A673 (cell line): ENCODE results near the gene CTSA. TPM values are rescaled to one million over a fixed set of nuclear protein-coding genes. Genes with fewer than 3 reads are reported as not detected.
A peak's percentile ranks its signal among the peaks of the same experiment; 100 is the strongest.

ENCODE experiments used
- BruUV-seq: library from RNA; stranded (reverse); fragments of 400-500 nt; replicated peaks from 2 replicates; lab custom pipeline; 2021; lab: Mats Ljungman, UMichigan
- CTCF ChIA-PET: fragments of 300-600 bp; sonication (Branson Sonifier 250); formaldehyde crosslinking; loops from one replicate; lab custom pipeline; 2022; ENCODE audit warnings: antibody characterized with exemption; lab: Charles Lee
- POLR2A ChIA-PET: fragments of 300-600 bp; sonication (Branson Sonifier 250); formaldehyde crosslinking; loops from one replicate; lab custom pipeline; 2022; ENCODE audit warnings: antibody characterized with exemption; ENCODE audit not compliant: low non-redundant PET; lab: Charles Lee
- DNase-seq: peaks from one replicate; pipeline ENCODE4 v3.0.0-alpha.2; 2015; ENCODE audit warnings: low spot score
- H3K27ac ChIP-seq: fragments of 200-600 bp; sonication (generic); 2 replicates; pipeline ENCODE4 v1.5.1; 2016; ENCODE audit warnings: mixed run types, low read depth, mild to moderate bottlenecking, mixed read lengths, antibody characterized with exemption, low read length; ENCODE audit not compliant: poor library complexity, severe bottlenecking
- H3K27me3 ChIP-seq: fragments of 200-600 bp; sonication (generic); replicated peaks from 2 replicates; pipeline ENCODE4 v1.6.1; 2017; ENCODE audit warnings: mixed run types, low read depth, mild to moderate bottlenecking, mixed read lengths, antibody characterized with exemption, low read length; ENCODE audit not compliant: insufficient read depth, poor library complexity
- H3K36me3 ChIP-seq: fragments of 200-600 bp; sonication (generic); 2 replicates; pipeline ENCODE4 v1.6.1; 2016; ENCODE audit warnings: mixed run types, mild to moderate bottlenecking, mixed read lengths, antibody characterized with exemption, low read length; ENCODE audit not compliant: insufficient read depth, poor library complexity, severe bottlenecking
- H3K4me1 ChIP-seq: fragments of 200-600 bp; sonication (generic); 2 replicates; pipeline ENCODE4 v1.6.1; 2017; ENCODE audit warnings: mixed run types, mild to moderate bottlenecking, mixed read lengths, antibody characterized with exemption, low read length; ENCODE audit not compliant: insufficient read depth, poor library complexity, severe bottlenecking
- H3K4me3 ChIP-seq: fragments of 200-600 bp; sonication (generic); 2 replicates; pipeline ENCODE4 v1.5.1; 2016; ENCODE audit warnings: low read depth, mixed run types, mild to moderate bottlenecking, mixed read lengths, low read length; ENCODE audit not compliant: poor library complexity, severe bottlenecking
- H3K9me3 ChIP-seq: fragments of 200-600 bp; sonication (generic); 2 replicates; pipeline ENCODE4 v1.6.1; 2016; ENCODE audit warnings: mixed run types, low read depth, mild to moderate bottlenecking, mixed read lengths, antibody characterized with exemption, low read length; ENCODE audit not compliant: poor library complexity, severe bottlenecking
- CTCF ChIP-seq: fragments of 300-800, 200-600 bp; sonication (generic); conservative IDR thresholded peaks from 2 replicates; pipeline ENCODE4 v1.5.1; 2017; ENCODE audit warnings: low read depth, mild to moderate bottlenecking, antibody characterized with exemption, low read length, moderate library complexity, mixed read lengths
- EZH2 ChIP-seq: fragments of 200-600 bp; sonication (generic); IDR thresholded peaks from 2 replicates; pipeline ENCODE4 v1.6.1; 2017; ENCODE audit warnings: borderline replicate concordance, low read depth, mild to moderate bottlenecking, mixed read lengths, antibody characterized with exemption, low read length; ENCODE audit not compliant: poor library complexity, severe bottlenecking
- intact Hi-C: fragments of 100-400 bp; cut with micrococcal nuclease; formaldehyde crosslinking; loops from one replicate; pipeline ENCODE4 v1.10.0; 2022; ENCODE audit not compliant: unreplicated experiment
- total RNA-seq: library from RNA; stranded (reverse); gene quantifications from 2 replicates; pipeline ENCODE4 v1.2.3, GENCODE V29; 2021

Gene CTSA
- total RNA-seq, 1 experiment from 2014 or later = 83.5 TPM

- no peaks in the 10 kb centered on the region for H3K36me3 ChIP-seq
- TF ChIP-seq EZH2 (no peak), CTCF (no peak)
- no peaks in the 10 kb centered on the region for H3K4me1 ChIP-seq
- intact Hi-C loops = no loop called here
- CTCF ChIA-PET = no interaction called here
- BruUV-seq = no TSS peak
- POLR2A ChIA-PET = no interaction called here
- no peak overlapping the region for H3K4me3 ChIP-seq
- DNase-seq = no peak
- H3K9me3 ChIP-seq = no peaks in the 10 kb centered on the region
- H3K27ac ChIP-seq = no peak overlapping the region
- no peaks in the 10 kb centered on the region for H3K27me3 ChIP-seq
Observed at GRCh38 chr20:45874576-45874975, 16.6 kb upstream of the CTSA start.

GRCh38 chr20:45878076-45878761, 12.9 kb upstream of the CTSA start:
- no TSS peak for BruUV-seq
- Histone ChIP-seq H3K27ac (no peak overlapping the region), H3K9me3 (no peaks in the 10 kb centered on the region), H3K4me1 (no peaks in the 10 kb centered on the region), H3K4me3 (no peak overlapping the region), H3K36me3 (peaks cover 12% of the 10 kb centered on the region), H3K27me3 (no peaks in the 10 kb centered on the region)
- CTCF ChIA-PET = no interaction called here
- POLR2A ChIA-PET = no interaction called here
- no peak for DNase-seq
- intact Hi-C loops = no loop called here
- TF ChIP-seq CTCF (no peak), EZH2 (no peak)

GRCh38 chr20:45880988-45881788, 9.9 kb upstream of the CTSA start, which contains the start of gene ZSWIM1:
TSS of gene ZSWIM1 (plus strand) at chr20:45881227. CDS start at chr20:45882593, 1,366 bp downstream.
- intact Hi-C loops = no loop called here

More at GRCh38 chr20:45880988-45881788, 9.9 kb upstream of the CTSA start, which contains the start of gene ZSWIM1:
- ChIA-PET POLR2A (no interaction called here), CTCF (interaction anchor here (0.6 to 0.9 kb wide), 2 partner anchors 85 to 89 kb away, joined by 3 to 4 read pairs; no protein-coding TSS in a partner anchor)
- peak within 1 kb of the TSS; percentile 55 for H3K4me3 ChIP-seq
- peaks cover 21% of the 10 kb centered on the region for H3K36me3 ChIP-seq
- TF ChIP-seq EZH2 = no peak
- TF ChIP-seq CTCF = no peak
- no peaks in the 10 kb centered on the region for H3K27me3 ChIP-seq
- no peaks in the 10 kb centered on the region for H3K9me3 ChIP-seq
- DNase-seq = peak; percentile 100
- peak within 1 kb of the TSS; percentile 66 for H3K27ac ChIP-seq
- no peaks in the 10 kb centered on the region for H3K4me1 ChIP-seq
- BruUV-seq = TSS peak; percentile 80
